ENCODE data around the gene ANKMY1.
A peak's percentile ranks its signal among the peaks of the same experiment; 100 is the strongest.

ANKMY1 gene

DNA sequence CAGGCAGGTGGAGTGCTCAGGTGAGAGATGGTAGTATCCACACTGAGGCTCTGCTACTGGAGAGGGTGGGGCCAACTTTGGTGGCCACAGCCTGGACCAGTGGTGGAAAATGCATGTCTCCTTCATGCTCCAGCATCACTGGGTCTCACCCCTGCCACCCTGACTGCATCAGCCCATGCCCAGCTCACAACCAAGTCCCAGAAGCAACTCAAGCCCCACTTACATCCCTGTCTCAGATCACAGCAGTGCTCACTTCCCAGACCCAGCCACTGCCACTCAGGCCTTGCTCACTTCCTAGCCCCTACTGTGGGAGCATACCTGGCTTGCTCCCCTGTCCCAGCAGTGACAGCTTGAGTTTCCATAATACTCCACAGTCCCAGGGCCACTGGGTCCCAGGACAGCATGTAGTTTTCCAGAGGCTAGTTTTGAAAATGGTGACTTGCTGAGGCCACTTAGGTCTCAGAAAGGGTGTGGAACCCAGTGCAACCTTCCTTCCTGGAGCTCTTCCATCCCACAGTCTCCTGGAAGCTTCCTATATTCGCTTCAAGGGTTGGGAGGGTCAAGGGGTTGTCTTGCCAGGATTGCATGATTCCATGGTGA lies 63.5 kb downstream of the ANKMY1 start:
- no peak for ATAC-seq
- TF ChIP-seq, protein P1, sequence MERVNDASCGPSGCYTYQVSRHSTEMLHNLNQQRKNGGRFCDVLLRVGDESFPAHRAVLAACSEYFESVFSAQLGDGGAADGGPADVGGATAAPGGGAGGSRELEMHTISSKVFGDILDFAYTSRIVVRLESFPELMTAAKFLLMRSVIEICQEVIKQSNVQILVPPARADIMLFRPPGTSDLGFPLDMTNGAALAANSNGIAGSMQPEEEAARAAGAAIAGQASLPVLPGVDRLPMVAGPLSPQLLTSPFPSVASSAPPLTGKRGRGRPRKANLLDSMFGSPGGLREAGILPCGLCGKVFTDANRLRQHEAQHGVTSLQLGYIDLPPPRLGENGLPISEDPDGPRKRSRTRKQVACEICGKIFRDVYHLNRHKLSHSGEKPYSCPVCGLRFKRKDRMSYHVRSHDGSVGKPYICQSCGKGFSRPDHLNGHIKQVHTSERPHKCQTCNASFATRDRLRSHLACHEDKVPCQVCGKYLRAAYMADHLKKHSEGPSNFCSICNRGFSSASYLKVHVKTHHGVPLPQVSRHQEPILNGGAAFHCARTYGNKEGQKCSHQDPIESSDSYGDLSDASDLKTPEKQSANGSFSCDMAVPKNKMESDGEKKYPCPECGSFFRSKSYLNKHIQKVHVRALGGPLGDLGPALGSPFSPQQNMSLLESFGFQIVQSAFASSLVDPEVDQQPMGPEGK (CRISPR knock-in tag; IDR thresholded peaks at IDR 0.05; ENCODE audit: borderline replicate concordance) = no peak
- TF ChIP-seq, protein P2, sequence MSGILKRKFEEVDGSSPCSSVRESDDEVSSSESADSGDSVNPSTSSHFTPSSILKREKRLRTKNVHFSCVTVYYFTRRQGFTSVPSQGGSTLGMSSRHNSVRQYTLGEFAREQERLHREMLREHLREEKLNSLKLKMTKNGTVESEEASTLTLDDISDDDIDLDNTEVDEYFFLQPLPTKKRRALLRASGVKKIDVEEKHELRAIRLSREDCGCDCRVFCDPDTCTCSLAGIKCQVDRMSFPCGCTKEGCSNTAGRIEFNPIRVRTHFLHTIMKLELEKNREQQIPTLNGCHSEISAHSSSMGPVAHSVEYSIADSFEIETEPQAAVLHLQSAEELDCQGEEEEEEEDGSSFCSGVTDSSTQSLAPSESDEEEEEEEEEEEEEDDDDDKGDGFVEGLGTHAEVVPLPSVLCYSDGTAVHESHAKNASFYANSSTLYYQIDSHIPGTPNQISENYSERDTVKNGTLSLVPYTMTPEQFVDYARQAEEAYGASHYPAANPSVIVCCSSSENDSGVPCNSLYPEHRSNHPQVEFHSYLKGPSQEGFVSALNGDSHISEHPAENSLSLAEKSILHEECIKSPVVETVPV (CRISPR knock-in tag; IDR thresholded peaks at IDR 0.05) = no peak
- TF ChIP-seq ARNTL (CRISPR knock-in tag; IDR thresholded peaks at IDR 0.05; ENCODE audit: borderline replicate concordance, low read depth) = no peak
- no peak for TF ChIP-seq TOX (CRISPR knock-in tag; IDR thresholded peaks at IDR 0.05; ENCODE audit: borderline replicate concordance)

DNA sequence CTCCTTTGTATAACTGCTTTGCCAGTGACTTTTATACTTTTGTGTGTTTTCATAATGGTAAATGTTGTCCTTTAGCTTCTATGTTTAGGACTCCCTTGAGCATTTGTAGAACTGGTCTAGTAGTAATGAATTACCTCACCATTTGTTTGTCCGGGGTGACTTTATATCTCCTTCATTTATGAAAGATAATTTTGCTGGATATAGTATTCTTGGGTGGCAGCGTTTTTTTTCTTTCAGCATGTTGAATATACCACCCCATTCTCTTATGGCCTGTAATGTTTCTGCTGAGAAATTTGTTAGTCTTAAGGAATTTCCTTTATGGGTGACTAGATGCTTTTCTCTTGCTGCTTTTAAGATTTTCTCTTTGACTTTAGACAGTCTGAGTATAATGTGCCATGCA lies 66.3 kb downstream of the ANKMY1 start:
- TF ChIP-seq RARB (CRISPR knock-in tag; IDR thresholded peaks at IDR 0.05) = no peak
- no peak for TF ChIP-seq ZC3H10 (CRISPR knock-in tag; IDR thresholded peaks at IDR 0.05)
- TF ChIP-seq ZFP30 (CRISPR knock-in tag; IDR thresholded peaks at IDR 0.05) = no peak
- TF ChIP-seq, protein P2 (CRISPR knock-in tag; IDR thresholded peaks at IDR 0.05) = no peak
- no peak for ATAC-seq

DNA sequence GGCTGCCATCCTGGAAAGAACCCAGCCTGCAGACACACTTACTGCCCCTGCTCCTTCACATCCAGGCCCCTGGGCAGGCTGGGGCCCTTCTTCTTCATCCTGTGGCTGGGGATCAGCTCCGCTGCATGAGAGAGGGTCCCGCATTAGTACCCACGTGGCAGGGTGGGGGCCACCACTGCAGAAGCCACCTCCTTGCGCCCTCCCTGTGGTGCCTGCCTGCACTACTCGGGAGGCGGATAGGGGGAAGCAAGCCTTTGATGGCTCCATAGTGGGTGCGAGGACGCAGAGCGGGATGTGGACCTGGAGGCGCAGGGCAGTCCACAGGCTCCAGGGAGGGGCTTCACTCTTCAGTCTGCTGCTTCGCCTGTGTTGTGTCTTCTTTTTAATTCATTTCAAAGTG lies 75.6 kb downstream of the ANKMY1 start:
- TF ChIP-seq, protein P1 (CRISPR knock-in tag; IDR thresholded peaks at IDR 0.05; ENCODE audit: borderline replicate concordance) = no peak
- no peak for TF ChIP-seq ZNF70 (CRISPR knock-in tag; IDR thresholded peaks at IDR 0.05)
- TF ChIP-seq, protein P3, sequence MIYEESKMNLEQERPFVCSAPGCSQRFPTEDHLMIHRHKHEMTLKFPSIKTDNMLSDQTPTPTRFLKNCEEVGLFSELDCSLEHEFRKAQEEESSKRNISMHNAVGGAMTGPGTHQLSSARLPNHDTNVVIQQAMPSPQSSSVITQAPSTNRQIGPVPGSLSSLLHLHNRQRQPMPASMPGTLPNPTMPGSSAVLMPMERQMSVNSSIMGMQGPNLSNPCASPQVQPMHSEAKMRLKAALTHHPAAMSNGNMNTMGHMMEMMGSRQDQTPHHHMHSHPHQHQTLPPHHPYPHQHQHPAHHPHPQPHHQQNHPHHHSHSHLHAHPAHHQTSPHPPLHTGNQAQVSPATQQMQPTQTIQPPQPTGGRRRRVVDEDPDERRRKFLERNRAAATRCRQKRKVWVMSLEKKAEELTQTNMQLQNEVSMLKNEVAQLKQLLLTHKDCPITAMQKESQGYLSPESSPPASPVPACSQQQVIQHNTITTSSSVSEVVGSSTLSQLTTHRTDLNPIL (CRISPR knock-in tag; IDR thresholded peaks at IDR 0.05; ENCODE audit: low read depth) = no peak
- no peak for TF ChIP-seq ISL1 (CRISPR knock-in tag; IDR thresholded peaks at IDR 0.05)
- TF ChIP-seq BACH2 (CRISPR knock-in tag; IDR thresholded peaks at IDR 0.05; ENCODE audit: borderline replicate concordance) = no peak
- no peak for TF ChIP-seq TCF4 (CRISPR knock-in tag; IDR thresholded peaks at IDR 0.05; ENCODE audit: borderline replicate concordance)
- TF ChIP-seq, protein P4, sequence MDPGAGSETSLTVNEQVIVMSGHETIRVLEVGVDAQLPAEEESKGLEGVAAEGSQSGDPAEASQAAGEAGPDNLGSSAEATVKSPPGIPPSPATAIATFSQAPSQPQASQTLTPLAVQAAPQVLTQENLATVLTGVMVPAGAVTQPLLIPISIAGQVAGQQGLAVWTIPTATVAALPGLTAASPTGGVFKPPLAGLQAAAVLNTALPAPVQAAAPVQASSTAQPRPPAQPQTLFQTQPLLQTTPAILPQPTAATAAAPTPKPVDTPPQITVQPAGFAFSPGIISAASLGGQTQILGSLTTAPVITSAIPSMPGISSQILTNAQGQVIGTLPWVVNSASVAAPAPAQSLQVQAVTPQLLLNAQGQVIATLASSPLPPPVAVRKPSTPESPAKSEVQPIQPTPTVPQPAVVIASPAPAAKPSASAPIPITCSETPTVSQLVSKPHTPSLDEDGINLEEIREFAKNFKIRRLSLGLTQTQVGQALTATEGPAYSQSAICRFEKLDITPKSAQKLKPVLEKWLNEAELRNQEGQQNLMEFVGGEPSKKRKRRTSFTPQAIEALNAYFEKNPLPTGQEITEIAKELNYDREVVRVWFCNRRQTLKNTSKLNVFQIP (CRISPR knock-in tag; IDR thresholded peaks at IDR 0.05; ENCODE audit: borderline replicate concordance, low read depth) = no peak
- TF ChIP-seq ARNTL (CRISPR knock-in tag; IDR thresholded peaks at IDR 0.05; ENCODE audit: borderline replicate concordance, low read depth) = no peak
- no peak for TF ChIP-seq GLIS3 (CRISPR knock-in tag; IDR thresholded peaks at IDR 0.05)
- no peak for TF ChIP-seq SNAI2 (CRISPR knock-in tag; IDR thresholded peaks at IDR 0.05)
- no peak for TF ChIP-seq OSR1 (CRISPR knock-in tag; IDR thresholded peaks at IDR 0.05)
- TF ChIP-seq RARB (CRISPR knock-in tag; IDR thresholded peaks at IDR 0.05) = no peak
- no peak for TF ChIP-seq ZC3H10 (CRISPR knock-in tag; IDR thresholded peaks at IDR 0.05)
- peak; percentile 44; the same call in 2 of the 3 replicates for ATAC-seq

DNA sequence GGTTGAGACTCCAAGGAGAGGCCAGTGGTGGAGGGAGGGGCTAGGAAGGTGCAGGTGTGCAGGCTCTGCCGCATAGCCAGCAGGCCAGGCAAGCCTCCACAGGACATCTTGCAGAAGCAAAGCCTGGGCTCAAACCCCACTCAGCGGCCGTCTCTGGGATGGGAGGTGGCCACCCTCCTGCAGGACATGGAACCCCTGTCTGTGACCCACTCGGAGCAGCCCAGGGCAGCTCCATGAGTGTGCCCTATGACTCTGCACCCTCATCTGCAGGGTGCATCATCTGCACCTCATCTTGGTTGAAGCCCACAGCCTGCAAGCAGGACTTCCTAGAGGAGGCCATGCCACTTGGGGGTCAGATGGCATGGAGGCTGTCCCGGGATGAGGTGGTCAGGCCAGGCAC lies 76.1 kb downstream of the ANKMY1 start:
- TF ChIP-seq BACH2 (CRISPR knock-in tag; IDR thresholded peaks at IDR 0.05; ENCODE audit: borderline replicate concordance) (no peak), ZFP30 (CRISPR knock-in tag; IDR thresholded peaks at IDR 0.05) (no peak), GLIS3 (CRISPR knock-in tag; IDR thresholded peaks at IDR 0.05) (no peak), PPARA (CRISPR knock-in tag; IDR thresholded peaks at IDR 0.05; ENCODE audit: borderline replicate concordance) (no peak), ZNF8 (CRISPR knock-in tag; IDR thresholded peaks at IDR 0.05) (no peak)
- ATAC-seq = no peak
